Stimulated activated CD8-positive, alpha-beta memory T cell treated with anti-CD3 and anti-CD28 coated beads, Interleukin-7, amount 100 ng/mL, for 24 hours (primary cell): ENCODE results near the gene FEZ2.

Experiments used
- DNase-seq: peaks from one replicate; pipeline ENCODE4 v3.0.0-alpha.2; 2020; ENCODE audit warnings: low read depth

FEZ2 gene

DNA sequence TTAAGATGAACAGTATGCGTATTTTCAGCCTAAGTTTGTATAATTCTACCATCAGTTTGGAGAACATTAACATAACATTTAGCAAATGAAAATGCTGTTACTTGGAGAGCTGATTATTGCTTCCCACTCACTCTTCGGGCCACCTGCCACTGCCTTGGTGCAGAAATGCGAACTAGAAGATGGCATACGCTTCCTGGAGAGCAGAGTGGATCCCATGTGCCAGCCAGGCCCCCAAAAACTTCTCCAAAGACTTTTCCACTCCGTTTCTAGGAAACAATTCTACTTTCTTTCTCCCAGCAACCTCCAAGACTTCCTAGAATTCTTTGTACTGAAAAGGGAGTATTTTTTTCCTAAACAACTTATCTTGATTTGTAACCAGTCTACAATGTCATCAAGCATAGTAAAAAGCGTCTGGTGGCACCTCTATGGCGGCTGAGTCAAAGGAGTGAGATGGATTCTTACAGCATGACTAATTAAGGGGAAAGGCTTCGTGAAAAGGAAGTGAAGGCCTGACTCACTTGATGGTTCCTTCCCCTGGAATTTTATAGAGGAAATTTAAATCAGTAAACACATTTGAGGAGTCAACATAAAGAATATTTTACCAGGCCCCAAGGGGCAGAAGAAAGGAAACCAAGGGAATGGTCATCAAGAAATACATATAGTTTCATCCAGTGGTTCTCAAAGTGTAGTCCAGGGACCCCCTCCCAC lies 36.6 kb downstream of the FEZ2 start:
- no peak for DNase-seq

DNA sequence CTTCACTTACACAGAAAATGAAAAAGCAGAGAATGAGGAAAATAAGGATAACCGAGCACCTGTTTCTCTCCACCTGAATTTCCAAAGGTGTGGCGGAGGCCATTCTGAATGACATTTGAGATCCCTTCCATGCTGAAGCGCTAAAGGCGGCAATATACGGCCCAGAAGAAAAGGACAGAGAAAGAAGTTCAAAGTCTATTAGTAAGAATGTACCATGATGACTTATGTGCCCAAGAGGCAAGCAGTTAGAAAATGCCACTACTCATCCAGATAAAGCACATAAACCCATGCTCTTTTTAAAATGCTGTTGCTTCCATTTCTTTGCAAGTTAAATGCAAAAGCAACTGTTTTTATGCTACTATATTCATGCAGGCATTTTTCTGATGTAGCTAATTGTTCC lies 37.2 kb downstream of the FEZ2 start:
- no peak for DNase-seq

DNA sequence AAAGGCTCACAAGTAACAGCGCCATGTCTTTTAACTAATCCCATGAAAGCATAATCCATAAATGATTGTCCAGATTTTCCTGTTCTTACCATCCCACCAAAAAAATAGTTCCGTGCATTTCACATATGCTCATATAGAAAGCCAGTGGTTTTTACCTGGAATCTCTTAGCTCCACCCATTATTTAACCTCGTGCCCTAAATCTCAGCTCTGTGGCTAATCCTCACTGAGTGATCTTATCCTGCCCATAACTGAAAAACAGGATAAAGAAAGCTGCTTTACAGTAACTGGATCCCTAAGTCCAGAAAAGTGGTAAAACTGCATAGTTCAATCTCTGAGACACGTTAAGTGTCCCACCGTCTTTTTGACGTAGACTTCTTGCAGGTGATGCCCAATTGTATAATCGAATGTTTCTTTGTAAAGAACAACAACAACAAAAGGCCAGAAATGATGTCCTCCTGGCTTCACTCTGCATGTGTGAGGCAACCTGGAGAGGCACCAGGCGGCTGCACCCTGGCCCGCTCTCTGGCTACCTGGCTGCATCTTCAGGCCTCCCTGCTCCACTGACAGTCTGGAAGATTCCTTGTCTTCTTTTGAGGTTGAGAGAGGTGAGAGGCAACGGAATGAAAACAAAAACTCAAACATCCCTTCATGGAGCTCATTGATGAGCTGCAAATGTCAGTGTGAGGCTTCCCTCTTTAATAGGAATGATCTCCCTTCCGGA lies 38.6 kb downstream of the FEZ2 start:
- DNase-seq = no peak

DNA sequence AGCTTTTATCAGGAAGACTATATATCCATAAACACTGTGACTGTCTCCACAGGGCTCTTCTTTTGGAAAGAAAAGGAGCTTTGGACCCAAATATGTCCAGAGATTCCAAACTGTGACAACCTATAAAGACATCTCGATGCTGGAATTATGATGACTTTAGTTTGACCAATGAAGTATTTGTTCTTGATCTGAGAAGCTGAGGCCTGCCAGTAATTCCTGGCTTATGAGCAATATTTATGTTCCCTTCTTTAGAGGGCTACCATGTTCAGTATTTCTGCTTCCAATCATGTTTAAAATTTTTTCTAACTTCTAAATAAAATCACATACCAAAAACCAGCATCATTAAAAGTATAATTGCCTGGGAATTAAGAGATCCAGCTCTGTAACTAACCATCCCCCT lies 41.1 kb downstream of the FEZ2 start:
- DNase-seq = no peak

DNA sequence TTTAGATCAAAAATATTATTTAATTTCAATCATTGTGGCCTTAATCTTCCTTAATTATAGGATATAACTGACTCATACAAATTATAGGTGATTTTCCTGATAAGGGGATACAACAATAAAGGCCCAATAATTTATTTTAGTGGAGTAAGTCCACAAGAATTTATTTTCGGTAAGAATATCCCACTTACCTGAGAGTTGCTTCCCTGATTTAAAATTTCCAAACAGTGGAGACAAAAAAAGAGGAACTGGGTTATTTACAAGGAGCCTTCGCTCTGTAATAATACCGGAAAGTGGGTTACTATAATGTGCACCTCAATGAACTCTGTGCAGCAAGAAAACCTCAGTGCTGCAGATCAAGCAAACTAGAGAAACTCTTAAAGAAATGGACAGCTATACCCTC lies 42.2 kb downstream of the FEZ2 start:
- no peak for DNase-seq

DNA sequence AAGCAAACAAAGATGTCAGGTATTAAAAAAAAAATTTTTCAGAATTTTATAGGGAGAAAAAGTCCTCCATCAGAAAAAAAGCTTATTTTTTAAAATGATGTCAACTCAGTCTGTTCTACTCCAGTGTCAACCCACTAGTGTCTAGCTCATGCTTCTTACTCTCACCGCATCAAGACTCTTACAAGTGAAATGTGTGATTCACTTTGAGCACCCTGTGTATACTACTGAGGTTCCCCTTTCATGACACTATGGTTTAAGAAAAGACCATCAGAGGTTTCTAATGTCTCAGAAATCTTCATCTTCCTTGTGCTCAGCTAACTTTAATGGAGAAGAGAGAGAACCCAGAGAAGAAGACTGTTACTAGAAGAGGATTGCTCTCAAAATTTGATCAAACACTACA lies 43.4 kb downstream of the FEZ2 start:
- no peak for DNase-seq

DNA sequence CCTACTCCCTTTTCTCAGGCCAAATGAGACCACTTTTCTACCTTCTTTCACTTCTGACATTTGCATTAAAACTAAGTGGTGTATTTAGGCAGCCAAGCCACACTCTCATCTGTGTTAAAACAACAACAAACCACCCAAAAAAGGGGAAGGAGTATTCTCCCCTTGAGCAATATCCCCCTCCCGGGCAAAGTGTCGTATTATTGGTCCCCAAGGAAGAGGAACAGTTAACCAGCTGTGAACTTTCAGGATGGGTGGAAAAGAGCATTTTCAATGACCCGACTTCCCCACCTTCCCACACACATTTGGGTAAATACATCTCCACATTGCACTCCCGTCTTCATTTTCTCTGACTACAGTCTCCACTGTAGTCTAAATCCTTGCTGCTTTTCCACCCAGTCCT lies 44.3 kb downstream of the FEZ2 start:
- no peak for DNase-seq

DNA sequence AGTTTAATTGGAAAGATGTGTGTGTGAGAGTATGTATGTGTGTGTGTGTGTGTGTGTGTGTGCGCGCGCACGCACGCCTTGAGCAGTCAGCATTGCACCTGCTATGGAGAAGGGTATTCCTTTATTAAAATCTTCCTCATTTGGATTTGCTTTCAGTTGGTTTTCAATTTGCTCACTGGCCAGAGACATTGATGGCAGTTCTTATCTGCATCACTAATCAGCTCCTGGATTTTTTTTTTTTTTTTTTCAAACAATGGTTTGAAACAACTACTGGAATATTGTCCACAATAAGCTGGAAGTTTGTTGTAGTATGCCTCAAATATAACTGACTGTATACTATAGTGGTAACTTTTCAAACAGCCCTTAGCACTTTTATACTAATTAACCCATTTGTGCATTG lies 48.0 kb downstream of the FEZ2 start:
- DNase-seq = no peak

DNA sequence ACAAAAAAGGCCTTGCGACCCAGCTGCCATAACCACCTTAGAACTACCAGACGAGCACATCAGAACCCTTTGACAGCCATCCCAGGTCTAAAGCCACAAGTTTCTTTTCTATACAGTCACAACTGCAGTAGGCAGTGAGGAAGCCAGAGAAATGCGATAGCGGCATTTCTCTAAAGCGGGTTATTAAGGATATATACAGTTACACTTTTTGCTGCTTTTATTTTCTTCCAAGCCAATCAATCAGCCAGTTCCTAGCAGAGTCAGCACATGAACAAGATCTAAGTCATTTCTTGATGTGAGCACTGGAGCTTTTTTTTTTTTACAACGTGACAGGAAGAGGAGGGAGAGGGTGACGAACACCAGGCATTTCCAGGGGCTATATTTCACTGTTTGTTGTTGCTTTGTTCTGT lies 48.8 kb downstream of the FEZ2 start:
- no peak for DNase-seq

DNA sequence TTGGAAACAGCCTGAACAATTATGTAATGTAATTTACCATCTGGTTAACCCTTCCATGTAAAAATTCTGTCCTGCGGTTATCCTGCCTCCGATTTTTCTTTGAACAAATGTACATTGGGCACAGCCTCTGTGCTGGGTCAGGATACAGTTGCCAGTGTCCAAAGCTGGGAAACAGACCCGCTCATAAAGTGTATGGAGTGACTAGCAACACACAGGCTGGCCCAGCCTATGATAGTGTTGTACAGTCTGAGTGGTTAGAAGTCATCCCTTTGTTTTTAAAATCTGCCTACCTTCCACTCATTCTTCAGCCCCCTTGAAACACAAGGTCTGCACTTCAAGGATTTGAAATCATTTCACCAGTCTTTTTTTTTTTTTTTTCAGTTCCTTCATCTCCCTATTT lies 50.1 kb downstream of the FEZ2 start:
- DNase-seq = no peak

DNA sequence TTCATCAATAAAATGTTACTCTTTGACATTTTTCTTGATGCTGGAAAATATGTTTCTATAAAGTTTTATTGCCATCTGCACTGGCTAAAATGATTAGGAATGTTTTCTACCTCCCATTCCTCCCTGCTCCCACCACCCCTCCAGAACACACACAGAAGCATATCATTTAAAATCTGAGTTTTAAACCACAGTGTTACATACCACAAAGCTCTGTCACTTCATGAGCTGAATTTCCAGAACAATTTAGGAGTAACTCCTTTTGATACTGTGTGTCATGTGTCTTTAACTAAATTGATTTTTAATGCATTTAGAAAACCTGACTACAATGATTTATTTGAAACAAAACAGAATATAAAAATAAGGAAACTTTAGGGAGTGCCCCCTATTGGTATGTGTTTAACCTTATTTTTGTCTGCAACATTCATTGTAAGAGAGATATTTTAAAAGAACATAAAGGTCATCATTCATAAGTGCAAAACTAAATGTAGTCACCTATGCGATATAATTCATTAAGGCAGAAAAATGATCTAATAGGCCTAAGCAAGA lies 52.0 kb downstream of the FEZ2 start:
- no peak for DNase-seq

DNA sequence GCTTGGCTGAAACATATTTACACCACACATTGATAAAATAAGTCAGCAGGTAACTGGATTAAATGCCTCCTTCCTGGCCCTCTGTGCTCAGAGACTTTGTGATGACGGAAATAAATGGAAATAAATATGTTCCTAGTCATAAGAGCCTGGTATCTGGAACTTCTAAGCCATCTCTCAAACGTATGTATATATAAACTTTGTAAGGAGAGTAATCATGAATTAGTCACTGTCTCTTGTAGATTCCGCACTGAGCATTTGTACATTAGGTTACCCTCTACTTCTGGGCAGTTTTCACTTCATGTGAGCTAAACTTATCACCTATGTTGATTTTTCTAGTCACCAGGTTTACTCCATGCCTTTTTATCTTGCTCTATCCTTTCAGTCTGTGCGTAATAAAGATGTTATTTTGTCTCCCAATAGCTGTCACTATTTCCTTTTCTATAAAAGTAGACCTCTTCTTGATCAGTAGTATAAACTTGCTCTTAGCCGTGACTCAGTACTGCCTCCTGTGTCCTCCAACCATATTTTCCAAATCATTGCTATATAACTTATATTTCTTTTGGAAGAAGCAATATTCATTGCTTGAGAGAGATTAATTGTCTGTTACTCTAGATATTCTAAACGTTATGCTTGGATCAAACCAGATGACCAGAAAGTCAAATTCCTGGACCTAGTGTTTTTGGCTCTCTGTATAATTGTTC lies 53.2 kb downstream of the FEZ2 start:
- no peak for DNase-seq

DNA sequence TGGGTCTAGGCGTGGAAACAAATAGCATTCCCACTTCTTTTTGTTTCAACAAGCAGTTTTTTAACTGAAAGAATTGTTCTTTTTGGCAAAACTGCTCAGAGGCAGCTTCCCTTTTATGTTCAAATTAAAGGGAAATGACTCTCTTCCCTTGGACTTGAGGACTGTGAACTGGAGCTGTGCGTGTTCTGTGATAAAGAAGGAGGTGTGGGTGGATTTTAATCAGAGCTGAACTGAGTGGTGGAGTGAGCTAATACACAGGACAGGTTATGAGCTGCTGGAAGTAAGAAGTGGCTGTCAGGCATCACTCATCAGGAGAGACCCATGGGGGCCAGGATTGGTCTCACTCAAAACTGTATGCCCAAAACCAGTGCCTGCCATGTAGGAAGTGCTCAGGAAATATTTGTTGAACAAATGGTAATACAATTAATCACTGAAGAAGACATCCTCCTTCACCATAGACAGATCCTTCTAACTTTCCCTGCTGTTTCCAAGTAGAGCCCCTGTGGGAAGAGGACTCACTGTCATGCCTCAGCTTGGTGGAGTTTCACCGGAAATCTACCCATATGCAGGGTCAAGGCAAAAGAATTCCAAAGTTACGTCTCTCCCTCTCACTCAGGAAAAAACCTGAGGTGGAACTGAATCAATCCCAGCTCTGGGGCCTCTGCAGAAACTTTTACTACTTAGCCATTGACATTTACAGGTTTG lies 55.9 kb downstream of the FEZ2 start:
- no peak for DNase-seq

DNA sequence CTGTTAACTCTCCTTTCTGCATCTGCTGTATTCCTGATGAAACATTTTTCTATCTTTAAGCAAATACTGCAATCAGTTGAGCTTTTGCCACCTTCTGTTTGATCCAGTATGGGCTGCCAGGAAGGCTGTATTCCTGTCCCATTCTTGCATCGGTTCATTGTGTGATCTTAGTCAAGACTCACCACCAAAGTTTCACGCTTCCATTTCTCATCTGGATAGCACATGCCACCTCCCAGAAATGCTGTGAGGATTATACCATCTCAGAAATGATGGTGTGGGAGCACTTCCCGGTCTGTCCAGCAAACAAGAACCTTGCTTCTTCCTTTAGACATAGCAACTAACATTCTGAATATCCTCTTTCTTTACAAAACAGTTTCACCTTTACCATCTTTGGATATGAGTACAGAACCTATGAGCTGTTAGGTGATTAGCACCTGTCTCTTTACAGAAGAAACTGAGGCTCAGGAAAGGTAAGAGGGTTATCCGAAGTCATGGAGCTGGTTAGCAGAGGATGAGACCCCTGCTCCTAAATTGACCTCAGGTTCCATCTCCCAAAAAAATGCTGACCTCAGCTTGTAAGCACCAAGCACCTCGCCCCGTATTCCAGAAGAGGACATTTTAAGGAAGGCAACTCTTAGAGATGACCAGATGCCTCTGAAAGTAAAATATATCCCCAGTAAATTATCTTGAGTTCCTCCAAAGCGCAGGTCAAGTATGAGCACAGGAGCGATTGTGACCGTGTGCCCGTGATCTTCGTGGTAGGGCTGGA lies 56.8 kb downstream of the FEZ2 start:
- DNase-seq = no peak

DNA sequence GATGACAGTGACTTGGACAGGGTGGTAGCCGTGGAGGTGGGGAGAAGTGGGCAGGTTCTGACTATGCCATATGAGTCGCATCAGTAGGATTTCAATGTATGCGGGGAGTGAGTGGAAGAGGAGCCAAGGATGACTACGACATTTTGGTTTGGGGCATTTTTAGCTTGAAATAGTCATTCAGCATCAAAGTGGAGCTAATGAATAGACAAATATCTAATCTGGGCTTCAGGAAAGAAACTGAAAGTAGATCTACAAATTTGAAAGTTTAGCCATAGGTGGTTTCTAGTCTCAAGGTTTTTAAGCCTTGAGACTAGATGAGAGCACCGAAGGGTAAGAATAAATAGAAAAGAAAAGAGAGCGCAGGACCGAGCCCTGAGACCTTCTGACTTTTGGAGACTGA lies 58.3 kb downstream of the FEZ2 start:
- DNase-seq = no peak

DNA sequence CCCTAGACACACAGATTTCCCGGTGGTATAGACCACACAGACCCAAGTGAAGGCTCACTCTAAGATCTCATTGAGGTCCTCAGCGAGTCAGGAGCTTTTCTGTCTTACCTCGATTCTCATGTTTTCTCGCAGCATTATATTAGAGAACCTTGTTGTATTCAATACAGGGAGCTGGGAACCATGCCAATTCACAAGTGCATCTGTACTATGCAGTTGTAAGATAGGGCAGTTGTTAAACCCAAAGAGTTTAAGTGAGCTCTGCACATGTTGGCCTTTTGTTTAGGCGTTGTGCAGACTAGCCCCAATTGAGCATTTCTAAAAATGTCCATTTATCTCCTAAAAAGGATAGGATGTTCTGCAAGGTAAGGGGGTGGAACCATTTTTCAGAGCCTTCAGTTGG lies 59.6 kb downstream of the FEZ2 start:
- DNase-seq = no peak

DNA sequence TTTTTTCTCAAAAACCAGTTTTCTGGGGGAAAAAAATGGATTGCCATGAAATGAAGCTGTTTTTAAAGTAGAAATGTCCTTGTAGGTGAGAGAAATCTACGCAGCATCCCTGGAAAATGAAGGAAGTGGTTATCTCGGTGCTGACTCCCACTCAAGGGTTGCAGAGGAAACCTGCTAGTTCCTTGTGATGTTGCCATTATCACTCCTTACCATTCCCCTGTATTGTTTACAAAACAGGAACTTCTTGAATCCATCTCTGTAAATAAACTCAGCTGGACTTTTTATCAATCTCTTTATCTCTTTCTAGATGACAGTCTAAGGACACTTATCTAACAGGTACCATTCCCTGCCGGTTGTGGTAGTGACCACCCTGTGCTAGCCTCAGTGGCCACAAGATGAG lies 61.2 kb downstream of the FEZ2 start:
- DNase-seq = no peak

DNA sequence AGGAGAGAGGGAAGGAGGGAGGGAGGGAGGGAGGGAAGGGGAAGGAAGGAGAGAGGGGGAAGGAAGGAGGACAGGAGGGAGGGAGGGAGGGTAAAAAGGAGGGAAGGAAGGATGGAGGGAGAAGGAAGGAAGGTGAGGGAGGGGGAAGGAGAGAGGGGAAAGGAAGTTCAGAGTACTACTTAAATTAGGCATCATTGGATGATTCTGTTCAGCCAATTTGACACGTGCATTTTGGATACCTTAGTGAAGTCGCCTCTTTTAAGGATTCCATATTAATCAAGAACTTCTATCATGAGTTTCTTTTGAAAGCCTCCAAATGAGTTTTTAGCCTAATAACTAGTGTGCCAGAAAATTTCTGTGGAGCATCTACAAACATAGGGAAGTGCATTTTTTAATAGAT lies 62.9 kb downstream of the FEZ2 start:
- no peak for DNase-seq

DNA sequence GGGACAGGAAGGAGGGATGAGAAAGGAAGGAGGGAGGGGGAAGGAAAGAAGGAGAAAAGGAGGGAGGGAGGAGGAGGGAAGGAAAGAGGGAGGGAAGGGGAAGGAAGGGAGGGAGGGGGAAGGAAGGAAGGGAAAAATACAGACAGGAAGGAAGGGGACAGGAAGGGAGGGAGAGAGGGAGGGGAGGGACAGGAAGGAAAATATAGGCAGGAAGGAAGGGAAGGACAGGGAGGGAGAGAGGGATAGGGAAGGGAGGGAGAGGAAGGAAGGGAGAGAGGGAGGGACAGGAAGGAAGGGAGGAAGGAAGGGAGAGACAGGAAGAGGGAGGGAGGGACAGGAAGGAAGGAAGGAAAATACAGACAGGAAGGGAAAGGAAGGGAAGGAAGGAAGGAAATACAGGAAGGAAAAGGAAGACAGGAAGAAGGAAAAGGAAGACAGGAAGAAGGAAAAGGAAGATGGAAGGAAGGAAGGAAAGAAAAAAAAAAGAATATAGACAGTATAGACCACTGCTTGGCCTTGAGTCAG lies 63.6 kb downstream of the FEZ2 start:
- no peak for DNase-seq

DNA sequence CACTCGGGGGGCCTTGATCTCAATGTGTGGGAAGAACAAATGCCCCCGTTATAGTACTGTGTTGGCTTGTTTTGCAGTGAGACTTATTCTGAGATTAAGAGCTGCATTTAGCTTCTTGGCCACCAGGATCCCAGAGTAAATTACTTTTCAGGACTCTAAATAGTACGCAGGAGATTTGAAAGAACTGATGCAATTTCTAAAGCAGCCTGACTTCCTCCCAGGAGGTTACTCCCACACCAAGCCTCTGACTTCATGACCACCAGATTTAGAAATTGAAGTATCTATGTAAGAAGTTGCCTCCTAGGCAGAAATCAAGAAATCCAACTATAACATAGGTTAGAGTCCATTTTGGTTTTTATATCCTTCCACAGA lies 67.0 kb downstream of the FEZ2 start:
- DNase-seq = no peak

DNA sequence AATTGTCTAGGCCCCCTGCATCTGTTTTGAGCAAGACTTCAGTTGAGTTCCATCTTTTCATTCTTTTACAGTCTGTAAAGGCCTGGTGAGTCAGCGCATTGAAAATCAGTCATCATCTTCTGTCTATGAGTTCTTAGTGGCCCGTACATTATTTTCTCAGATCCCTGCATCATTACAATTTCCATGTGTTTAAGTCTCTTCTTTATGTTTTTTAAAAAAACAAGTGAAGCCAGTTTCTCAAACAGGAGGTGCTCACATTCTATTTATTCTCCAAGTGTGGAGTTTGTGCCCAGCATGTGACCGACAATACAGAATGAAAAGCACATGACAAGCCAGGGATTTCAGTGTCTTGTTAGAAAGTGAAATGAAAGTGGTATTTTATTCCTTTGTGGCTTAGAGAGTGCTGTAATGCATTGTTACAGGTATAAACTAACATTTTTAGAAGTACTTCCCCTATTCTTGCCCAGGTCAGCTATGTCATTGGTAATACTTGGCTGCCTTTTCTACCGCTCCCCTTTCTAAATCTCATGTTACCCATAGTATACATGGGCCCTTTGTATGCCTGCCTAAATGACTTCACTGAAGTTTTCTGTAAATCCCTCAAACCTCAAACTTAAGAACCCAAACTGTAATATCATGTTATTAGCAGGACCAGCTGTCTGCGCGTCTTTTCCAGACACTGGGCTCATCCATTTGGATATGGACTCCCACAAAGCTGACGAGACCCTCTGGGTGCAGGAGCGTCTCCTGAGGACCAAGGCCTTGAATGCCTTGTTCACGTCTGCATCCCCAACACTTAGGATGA lies 67.6 kb downstream of the FEZ2 start:
- DNase-seq = no peak
